Heart right ventricle (tissue), 16 donors: ENCODE measurements around the gene ADCK1. TPM values are rescaled to one million over a fixed set of nuclear protein-coding genes. Genes with fewer than 3 reads are reported as not detected.
"Not testable (repeated sequence)": the region's sequence is repeated elsewhere in the genome, so short reads cannot be mapped to it uniquely, and the experiment has no call there.

Source experiments
- ATAC-seq, 8 donors: fragments of 200-7000 bp; cut with Tn5 transposase; one replicate each; pipeline ENCODE4 v1.9.1; 2020; ENCODE audit warnings: mild to moderate bottlenecking in 8 of 8, moderate library complexity in 8 of 8, moderate number of reproducible peaks in 1 of 8
- DNase-seq, 2 donors: peaks; one replicate each; pipeline ENCODE4 v3.0.0-alpha.2; 2020
- H3K27ac ChIP-seq, 10 donors: fragments of 200-600 bp; sonication (generic) in 2 of 10; one replicate each; pipeline versions ENCODE4 v1.5.0 to v1.8.0; 2020 to 2022; ENCODE audit warnings: mild to moderate bottlenecking in 3 of 10
- H3K27me3 ChIP-seq, 7 donors: fragments of 200-600 bp; one replicate each; pipeline ENCODE4 v1.8.0; 2021 to 2022; ENCODE audit warnings: mild to moderate bottlenecking in 2 of 7
- H3K36me3 ChIP-seq, 9 donors: fragments of 200-600 bp; sonication (generic) in 1 of 9; one replicate each; pipeline versions ENCODE4 v1.5.0 to v1.8.0; 2020 to 2022; ENCODE audit warnings: mild to moderate bottlenecking in 2 of 9
- H3K4me1 ChIP-seq, 9 donors: fragments of 200-600 bp; sonication (generic) in 1 of 9; one replicate each; pipeline versions ENCODE4 v1.5.0 to v1.8.0; 2020 to 2022; ENCODE audit warnings: mild to moderate bottlenecking in 4 of 9
- H3K4me3 ChIP-seq, 10 donors: fragments of 200-600 bp; sonication (generic) in 2 of 10; one replicate each; pipeline versions ENCODE4 v1.5.0 to v1.8.0; 2020 to 2022; ENCODE audit warnings: mild to moderate bottlenecking in 7 of 10, moderate library complexity in 2 of 10
- H3K9me3 ChIP-seq, 11 donors: fragments of 200-600 bp in 10 of 11; sonication (generic) in 2 of 11; one replicate each; pipeline versions ENCODE4 v1.5.0 to v1.8.0; 2013 to 2022; ENCODE audit warnings: mild to moderate bottlenecking in 2 of 11, control low read depth in 1 of 11, moderate library complexity in 1 of 11
- WGBS, 2 donors: extraction: QIAGEN DNeasy Blood & Tissue Kit; methylation state at CpG; one replicate each; pipeline ENCODE4 v1.1.7; 2013; ENCODE audit warnings: inconsistent platforms in 1 of 2; 5-methylcytosine and 5-hydroxymethylcytosine counted together
- intact Hi-C, 10 donors: fragments of 100-400 bp; cut with DNase I; formaldehyde crosslinking; loops; one replicate each; pipeline versions ENCODE4 v1.11.1 to v1.14.2; 2022
- polyA plus RNA-seq, 2 donors: library from polyadenylated mRNA; stranded (reverse); fragments of 200-250 nt; gene quantifications; one replicate each; pipeline ENCODE4 v1.2.3, GENCODE V29; 2013
- total RNA-seq, 10 donors: library from RNA; stranded (reverse); fragmentation: NEBNext Ultra II Directional in 3 of 10; extraction: Animal tissue kit (Norgen Biotek cat#: 25700) in 3 of 10; gene quantifications; one replicate each; pipeline versions ENCODE4 v1.2.1 to v1.2.4, GENCODE V29; 2021 to 2023
- TF ChIP-seq, protein P1 (sequence below), 9 donors: fragments of 200-600 bp; sonication (generic) in 2 of 9; IDR thresholded peaks; one replicate each; pipeline versions ENCODE4 v1.5.0 to v1.8.0; 2021 to 2022; ENCODE audit warnings: antibody characterized with exemption in 9 of 9, mild to moderate bottlenecking in 5 of 9, moderate library complexity in 1 of 9
- donor health status: Arrhythmogenic right ventricular cardiomyopathy.
- donor health status: ischemic (EF 13 %, LVEDD 7.1; RV severe dilation, severe dysfunction).
- donor health status: healthy with polysubstance abuse.
- donor health status: DM: no; HTN: yes; CAD: no.
- donor health status: DM: no; HTN: no; CAD: no.
- donor health status: ischemic (EF 25% LVEDD 6.9; RV normal size, moderate dysfunction).
- donor health status: ischemic (EF 25% LVEDD 5.7; RV mildly dilated, moderate dysfunction).
- donor health status: healthy.
- donor health status: DM: yes; HTN: yes; CAD: no.
- donor health status: Ischemic cardiomyopathy.
- donor health status: ischemic (EF 35%, LVEDD 5.7; RV mildly dilated, moderate dysfunction).
- donor health status: nonischemic (EF 11% LVEDD 7.7; RV severe dilation, severe dysfunction).
- donor health status: DM: yes; HTN: yes; CAD: no.
- donor health status: PGD.
- donor health status: ischemic (EF 29% LVEDD 5.4; RV normal size, mild dysfunction).
- donor health status: nonischemic (EF 23%, LVEDD 6.1; RV moderate dilation, normal function).

The ADCK1 gene
- total and polyA plus RNA-seq, 12 donors = 6.2 to 33.9 (median 7.3) TPM

DNA sequence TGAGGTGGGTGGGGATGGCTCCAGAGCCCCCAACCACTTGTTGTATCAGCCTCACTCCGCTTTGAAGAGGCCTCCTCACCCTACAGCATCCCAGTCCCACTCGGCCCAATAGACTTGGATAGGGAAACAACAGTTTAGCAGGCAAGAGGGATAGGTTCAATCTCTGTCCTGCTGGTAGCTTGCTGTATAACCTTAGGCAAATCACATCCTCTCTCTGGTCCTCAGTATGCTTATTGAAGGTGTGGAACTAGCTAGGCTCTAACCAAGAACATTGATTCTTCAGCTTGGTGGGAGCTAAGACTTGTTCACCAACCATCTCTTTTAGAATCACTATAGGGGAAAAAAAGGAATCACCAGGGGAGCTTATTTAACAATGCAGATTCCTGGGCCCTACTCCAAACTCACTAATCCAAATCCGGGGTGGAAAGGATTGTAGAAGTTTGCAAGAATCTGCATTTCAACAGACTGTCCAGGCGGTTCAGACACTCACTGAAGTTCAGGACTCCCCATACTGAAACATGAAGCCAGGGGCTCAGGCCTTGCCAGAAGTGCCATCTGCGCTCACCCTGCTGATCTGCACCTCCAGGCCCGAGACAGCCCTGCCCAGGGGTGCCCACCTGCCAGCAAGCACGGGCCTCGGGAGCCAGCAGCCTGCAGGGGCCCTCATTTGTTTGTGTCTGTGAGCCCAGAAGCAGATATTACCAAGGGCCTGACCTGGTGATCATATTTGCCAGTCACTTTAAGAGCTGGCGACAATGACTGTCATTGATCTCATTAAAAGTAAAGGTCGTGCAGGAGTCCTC, 113.0 kb downstream of the ADCK1 start:
- no peak overlapping the region for H3K27ac ChIP-seq
- TF ChIP-seq, protein P1, sequence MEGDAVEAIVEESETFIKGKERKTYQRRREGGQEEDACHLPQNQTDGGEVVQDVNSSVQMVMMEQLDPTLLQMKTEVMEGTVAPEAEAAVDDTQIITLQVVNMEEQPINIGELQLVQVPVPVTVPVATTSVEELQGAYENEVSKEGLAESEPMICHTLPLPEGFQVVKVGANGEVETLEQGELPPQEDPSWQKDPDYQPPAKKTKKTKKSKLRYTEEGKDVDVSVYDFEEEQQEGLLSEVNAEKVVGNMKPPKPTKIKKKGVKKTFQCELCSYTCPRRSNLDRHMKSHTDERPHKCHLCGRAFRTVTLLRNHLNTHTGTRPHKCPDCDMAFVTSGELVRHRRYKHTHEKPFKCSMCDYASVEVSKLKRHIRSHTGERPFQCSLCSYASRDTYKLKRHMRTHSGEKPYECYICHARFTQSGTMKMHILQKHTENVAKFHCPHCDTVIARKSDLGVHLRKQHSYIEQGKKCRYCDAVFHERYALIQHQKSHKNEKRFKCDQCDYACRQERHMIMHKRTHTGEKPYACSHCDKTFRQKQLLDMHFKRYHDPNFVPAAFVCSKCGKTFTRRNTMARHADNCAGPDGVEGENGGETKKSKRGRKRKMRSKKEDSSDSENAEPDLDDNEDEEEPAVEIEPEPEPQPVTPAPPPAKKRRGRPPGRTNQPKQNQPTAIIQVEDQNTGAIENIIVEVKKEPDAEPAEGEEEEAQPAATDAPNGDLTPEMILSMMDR (IDR thresholded peaks at IDR 0.05) = no peak
- ATAC-seq (no peak), DNase-seq (no peak)
- peaks cover 0 to 7% (median 3%) of the 10 kb centered on the region in 9 donors for H3K4me1 ChIP-seq
- no peak overlapping the region for H3K4me3 ChIP-seq
- peaks cover 0 to 10% (median 0%) of the 10 kb centered on the region in 9 donors for H3K36me3 ChIP-seq
- H3K27me3 ChIP-seq = no peaks in the 10 kb centered on the region
- intact Hi-C loops = no loop called here
- no peaks in the 10 kb centered on the region for H3K9me3 ChIP-seq
- WGBS, 2 donors = 77 to 78% methylated on average over 10 of the region's 10 CpGs

DNA sequence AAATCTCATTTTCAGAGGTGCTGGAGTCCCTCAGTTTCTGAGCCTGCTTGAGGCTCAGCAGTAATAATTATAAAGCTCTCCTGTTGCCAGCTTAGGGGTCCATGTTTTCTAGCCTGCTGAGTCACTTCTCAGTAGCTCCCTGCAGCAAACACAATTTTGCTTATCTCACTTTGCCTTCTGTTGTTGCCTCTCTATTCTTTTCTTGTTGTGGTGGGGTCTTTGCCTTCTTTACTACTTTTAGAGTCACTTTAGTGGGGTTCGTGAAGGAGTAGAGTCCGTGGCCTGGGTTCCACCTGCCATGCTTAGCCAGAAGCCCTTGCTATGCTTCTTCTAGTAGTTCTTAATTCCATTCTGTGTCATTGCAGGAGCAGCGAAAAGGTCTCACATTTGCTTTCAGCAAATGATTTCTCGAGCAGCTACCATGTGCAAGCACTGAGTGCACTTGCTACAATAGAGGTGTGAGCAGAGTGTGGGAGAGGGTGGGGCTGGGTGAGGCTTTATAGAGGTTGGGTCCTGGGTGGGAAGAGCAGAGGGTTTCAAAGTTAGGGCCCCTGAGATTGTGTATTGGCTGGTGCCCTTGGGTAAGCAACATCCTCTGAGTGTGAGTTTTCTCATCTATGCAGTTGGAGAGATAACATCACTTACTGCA, 114.3 kb downstream of the ADCK1 start:
- H3K27me3 ChIP-seq = no peaks in the 10 kb centered on the region

DNA sequence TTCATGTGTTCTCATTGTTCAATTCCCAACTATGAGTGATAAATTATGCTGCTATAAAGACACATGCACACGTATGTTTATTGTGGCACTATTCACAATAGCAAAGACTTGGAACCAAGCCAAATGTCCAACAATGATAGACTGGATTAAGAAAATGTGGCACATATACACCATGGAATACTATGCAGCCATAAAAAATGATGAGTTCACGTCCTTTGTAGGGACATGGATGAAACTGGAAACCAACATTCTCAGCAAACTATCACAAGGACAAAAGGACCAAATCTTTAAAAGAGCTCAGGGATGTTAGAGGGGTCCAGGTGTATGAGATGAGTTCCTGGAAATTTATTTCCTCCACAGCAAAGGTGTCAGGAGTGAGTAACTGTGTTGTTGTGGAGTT, 115.5 kb downstream of the ADCK1 start:
- DNase-seq, intact Hi-C loops, ATAC-seq: not testable (repeated sequence)

More for the DNA sequence above, 114.3 kb downstream of the ADCK1 start:
- ATAC-seq (no peak), DNase-seq (no peak)
- Histone ChIP-seq H3K27ac (no peak overlapping the region), H3K9me3 (no peaks in the 10 kb centered on the region), H3K36me3 (peaks cover 0 to 7% (median 0%) of the 10 kb centered on the region in 9 donors), H3K4me3 (no peak overlapping the region), H3K4me1 (peaks cover 0 to 17% (median 9%) of the 10 kb centered on the region in 9 donors)
- 90 to 92% methylated on average over 4 of the region's 4 CpGs for WGBS, 2 donors
- intact Hi-C loops = no loop called here
- TF ChIP-seq, protein P1 (IDR thresholded peaks at IDR 0.05) = no peak

DNA sequence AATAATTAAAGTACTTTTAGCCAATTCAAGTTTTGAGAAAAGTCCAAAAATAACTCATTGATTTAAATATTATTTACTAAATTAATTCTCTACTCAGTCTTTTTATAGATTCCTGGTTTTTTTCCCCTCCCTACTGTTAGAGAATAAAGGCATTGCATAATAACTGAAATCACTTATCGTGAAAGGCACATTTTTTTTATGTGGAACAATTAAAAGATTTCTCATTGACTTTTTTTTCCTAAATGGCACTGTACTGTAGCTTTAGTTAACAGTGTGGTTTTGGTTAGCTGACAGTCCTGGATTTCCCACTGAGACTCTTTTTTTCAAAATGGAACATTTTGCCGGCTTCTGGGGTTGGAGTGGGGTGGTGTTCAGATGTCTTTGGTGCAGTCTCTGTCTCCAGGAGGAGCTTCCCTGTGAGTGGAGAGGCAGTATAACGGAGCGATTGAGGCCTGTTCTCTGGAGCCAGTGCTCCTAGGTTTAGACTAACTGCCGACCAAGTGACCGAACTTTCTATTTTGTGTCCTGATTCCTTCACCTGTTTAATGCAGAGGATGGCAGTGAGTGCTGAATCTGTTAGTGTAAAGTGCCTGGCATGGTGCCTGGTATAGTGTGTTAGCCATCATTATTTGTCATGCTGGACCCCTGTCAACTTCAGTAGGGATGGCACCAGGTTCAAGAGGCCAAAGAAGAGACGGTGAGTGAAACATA, 117.7 kb downstream of the ADCK1 start:
- intact Hi-C loops = no loop called here
- Histone ChIP-seq H3K27ac (peak overlapping the region in 3 of 10 donors; percentile 5 to 44 (median 42)), H3K9me3 (peaks cover 0 to 10% (median 0%) of the 10 kb centered on the region in 11 donors), H3K4me1 (peaks cover 0 to 17% (median 9%) of the 10 kb centered on the region in 9 donors), H3K4me3 (no peak overlapping the region), H3K36me3 (no peaks in the 10 kb centered on the region), H3K27me3 (no peaks in the 10 kb centered on the region)
- whole genome bisulfite sequencing, 2 donors = 71 to 76% methylated on average over 7 of the region's 7 CpGs
- ATAC-seq (peak in 3 of 8 donors; percentile 47 to 76 (median 75)), DNase-seq (peak in 1 of 2 donors; percentile 8)
- TF ChIP-seq, protein P1 (IDR thresholded peaks at IDR 0.05) = no peak

More for the DNA sequence above, 115.5 kb downstream of the ADCK1 start:
- H3K27ac ChIP-seq, H3K36me3 ChIP-seq, H3K9me3 ChIP-seq, H3K4me3 ChIP-seq, H3K27me3 ChIP-seq: not testable (repeated sequence)
- WGBS, 2 donors = 82 to 87% methylated on average over 2 of the region's 2 CpGs
- peaks cover 0 to 17% (median 9%) of the 10 kb centered on the region in 9 donors for H3K4me1 ChIP-seq
